Caco-2 (cell line): ENCODE results near the gene FAAP20. TPM values are rescaled to one million over a fixed set of nuclear protein-coding genes. Genes with fewer than 3 reads are reported as not detected.
A peak's percentile ranks its signal among the peaks of the same experiment; 100 is the strongest.

Experiments used
- BruUV-seq: library from RNA; stranded (reverse); fragments of 400-500 nt; replicated peaks from 2 replicates; lab custom pipeline; 2021; lab: Mats Ljungman, UMichigan
- CTCF ChIA-PET: fragments of 300-600 bp; sonication (Branson Sonifier 250); formaldehyde crosslinking; loops from one replicate; lab custom pipeline; 2022; ENCODE audit warnings: antibody characterized with exemption; lab: Charles Lee
- POLR2A ChIA-PET: fragments of 300-600 bp; sonication (Branson Sonifier 250); formaldehyde crosslinking; loops from one replicate; lab custom pipeline; 2022; ENCODE audit warnings: antibody characterized with exemption; lab: Charles Lee
- DNase-seq, 2 experiments: peaks; one replicate each; pipeline versions ENCODE4 v3.0.0 to v3.0.0-alpha.2; 2020 to 2022
- H3K27me3 ChIP-seq: replicated peaks from 2 replicates; pipeline ENCODE4 v1.6.0; 2011; ENCODE audit warnings: low read length; ENCODE audit not compliant: control insufficient read depth, insufficient read depth
- H3K36me3 ChIP-seq: 2 replicates; pipeline ENCODE4 v1.5.1; 2011; ENCODE audit warnings: low read length; ENCODE audit not compliant: control insufficient read depth, insufficient read depth
- H3K4me1 ChIP-seq: fragments of 250-450 bp; sonication (Bioruptor Pico); 2 replicates; pipeline ENCODE4 v1.5.1; 2020; ENCODE audit warnings: mild to moderate bottlenecking
- H3K4me3 ChIP-seq: 2 replicates; pipeline ENCODE4 v1.5.1; 2011; ENCODE audit warnings: low read depth, mild to moderate bottlenecking, control low read depth, low read length
- H3K9me3 ChIP-seq: fragments of 250-450 bp; sonication (Bioruptor Pico); 2 replicates; pipeline ENCODE4 v1.5.1; 2020; ENCODE audit warnings: mild to moderate bottlenecking, moderate library complexity
- H3K27ac Mint-ChIP-seq: one replicate; pipeline ENCODE4 v1.8.0; 2022; ENCODE audit warnings: mixed read lengths; ENCODE audit not compliant: unreplicated experiment
- H3K27me3 Mint-ChIP-seq: one replicate; pipeline ENCODE4 v1.8.0; 2022; ENCODE audit warnings: mixed read lengths; ENCODE audit not compliant: insufficient read depth, unreplicated experiment
- H3K36me3 Mint-ChIP-seq: one replicate; pipeline ENCODE4 v1.8.0; 2022; ENCODE audit warnings: mild to moderate bottlenecking, mixed read lengths; ENCODE audit not compliant: insufficient read depth, unreplicated experiment
- H3K4me1 Mint-ChIP-seq: one replicate; pipeline ENCODE4 v1.8.0; 2022; ENCODE audit warnings: low read depth, mixed read lengths; ENCODE audit not compliant: unreplicated experiment
- H3K4me3 Mint-ChIP-seq: one replicate; pipeline ENCODE4 v1.8.0; 2022; ENCODE audit warnings: mild to moderate bottlenecking, moderate library complexity, mixed read lengths; ENCODE audit not compliant: unreplicated experiment
- H3K9me3 Mint-ChIP-seq: one replicate; pipeline ENCODE4 v1.8.0; 2022; ENCODE audit warnings: mixed read lengths; ENCODE audit not compliant: unreplicated experiment
- CTCF ChIP-seq, 2 experiments: fragments of 200-600 bp in 1 of 2; IDR thresholded peaks; 1 replicate in 1 of 2; 2 replicates in 1 of 2; pipeline versions ENCODE4 v1.5.1 to v1.8.0; 2011 to 2022; ENCODE audit warnings: antibody characterized with exemption in 1 of 2, control low read depth in 1 of 2, inconsistent platforms in 1 of 2, low read depth in 1 of 2, low read length in 1 of 2, mild to moderate bottlenecking in 1 of 2, moderate library complexity in 1 of 2; ENCODE audit not compliant: insufficient read depth in 1 of 2, severe bottlenecking in 1 of 2, unreplicated experiment in 1 of 2
- intact Hi-C: fragments of 100-400 bp; cut with micrococcal nuclease; formaldehyde crosslinking; loops from one replicate; pipeline ENCODE4 v1.10.0; 2022; ENCODE audit not compliant: unreplicated experiment
- total RNA-seq: library from RNA; stranded (reverse); gene quantifications from 2 replicates; pipeline ENCODE4 v1.2.3, GENCODE V29; 2022

Gene FAAP20
- total RNA-seq, 1 experiment from 2014 or later = 72.4 TPM

- no peaks in the 10 kb centered on the region for H3K9me3 Mint-ChIP-seq
- Histone ChIP-seq H3K9me3 (no peaks in the 10 kb centered on the region), H3K36me3 (no peaks in the 10 kb centered on the region; the same call in 1 of the 2 replicates), H3K4me3 (peak overlapping the region; percentile 47), H3K4me1 (peaks cover 6% of the 10 kb centered on the region), H3K27me3 (no peaks in the 10 kb centered on the region)
- no peak for TF ChIP-seq CTCF (IDR thresholded peaks at IDR 0.05; ENCODE audit: insufficient read depth in 1 of 2, low read depth in 1 of 2, low read length in 1 of 2, severe bottlenecking in 1 of 2, unreplicated experiment in 1 of 2)
- intact Hi-C loops = no loop called here
- no peaks in the 10 kb centered on the region for H3K4me1 Mint-ChIP-seq
- peak; percentile 93 to 94 for DNase-seq
- H3K27ac Mint-ChIP-seq = peak overlapping the region; percentile 75
- BruUV-seq = TSS peak; percentile 39
- no peaks in the 10 kb centered on the region for H3K27me3 Mint-ChIP-seq
- H3K4me3 Mint-ChIP-seq = peak overlapping the region; percentile 75
- ChIA-PET CTCF (interaction anchor here (1.0 to 1.5 kb wide), 4 partner anchors 14 to 125 kb away, joined by 3 to 5 read pairs (median 4); no protein-coding TSS in a partner anchor), POLR2A (interaction anchor here (0.6 kb wide), 1 partner anchor 17 kb away, joined by 4 read pairs; no protein-coding TSS in a partner anchor)
- H3K36me3 Mint-ChIP-seq = peaks cover 24% of the 10 kb centered on the region
Observed at GRCh38 chr1:2189459-2190425, 4.8 kb downstream of the FAAP20 start.

GRCh38 chr1:2188336-2188735 lies 6.2 kb downstream of the FAAP20 start:
- H3K36me3 ChIP-seq = no peaks in the 10 kb centered on the region; the same call in 1 of the 2 replicates
- H3K9me3 ChIP-seq = no peaks in the 10 kb centered on the region
- intact Hi-C loops = no loop called here
- no TSS peak for BruUV-seq
- H3K4me1 Mint-ChIP-seq = no peaks in the 10 kb centered on the region
- no peaks in the 10 kb centered on the region for H3K27me3 ChIP-seq
- no peaks in the 10 kb centered on the region for H3K9me3 Mint-ChIP-seq
- CTCF ChIA-PET = interaction anchor here (1.5 kb wide), 1 partner anchor 80 kb away, joined by 5 read pairs; no protein-coding TSS in a partner anchor
- no peak overlapping the region for H3K4me3 ChIP-seq
- H3K27ac Mint-ChIP-seq = no peak overlapping the region
- no peaks in the 10 kb centered on the region for H3K27me3 Mint-ChIP-seq
- H3K4me3 Mint-ChIP-seq = no peak overlapping the region
- no peaks in the 10 kb centered on the region; the same call in none of the 2 replicates for H3K4me1 ChIP-seq
- H3K36me3 Mint-ChIP-seq = peaks cover 32% of the 10 kb centered on the region
- no peak for DNase-seq
- POLR2A ChIA-PET = no interaction called here
- TF ChIP-seq CTCF (IDR thresholded peaks at IDR 0.05; ENCODE audit: insufficient read depth in 1 of 2, low read depth in 1 of 2, low read length in 1 of 2, severe bottlenecking in 1 of 2, unreplicated experiment in 1 of 2) = no peak

GRCh38 chr1:2187619-2188018 lies 7.0 kb downstream of the FAAP20 start:
- H3K27me3 Mint-ChIP-seq = no peaks in the 10 kb centered on the region
- CTCF ChIA-PET = no interaction called here
- TF ChIP-seq CTCF (IDR thresholded peaks at IDR 0.05; ENCODE audit: insufficient read depth in 1 of 2, low read depth in 1 of 2, low read length in 1 of 2, severe bottlenecking in 1 of 2, unreplicated experiment in 1 of 2) = no peak

More at GRCh38 chr1:2187619-2188018, 7.0 kb downstream of the FAAP20 start:
- H3K4me3 ChIP-seq = no peak overlapping the region
- no peaks in the 10 kb centered on the region for H3K27me3 ChIP-seq
- no peaks in the 10 kb centered on the region; the same call in 1 of the 2 replicates for H3K36me3 ChIP-seq
- Mint-ChIP-seq H3K27ac (no peak overlapping the region), H3K4me3 (no peak overlapping the region), H3K36me3 (peaks cover 39% of the 10 kb centered on the region), H3K4me1 (no peaks in the 10 kb centered on the region), H3K9me3 (no peaks in the 10 kb centered on the region)
- no peaks in the 10 kb centered on the region; the same call in 1 of the 2 replicates for H3K4me1 ChIP-seq
- no peaks in the 10 kb centered on the region for H3K9me3 ChIP-seq
- no peak for DNase-seq
- POLR2A ChIA-PET = no interaction called here
- intact Hi-C loops = no loop called here
- no TSS peak for BruUV-seq
